ENCODE results near the gene ERLIN1. TPM values are rescaled to one million over a fixed set of nuclear protein-coding genes. Genes with fewer than 3 reads are reported as not detected.

Gene ERLIN1
- total RNA-seq, 2 donors from 2014 or later = 50.0 to 58.4 TPM

DNA sequence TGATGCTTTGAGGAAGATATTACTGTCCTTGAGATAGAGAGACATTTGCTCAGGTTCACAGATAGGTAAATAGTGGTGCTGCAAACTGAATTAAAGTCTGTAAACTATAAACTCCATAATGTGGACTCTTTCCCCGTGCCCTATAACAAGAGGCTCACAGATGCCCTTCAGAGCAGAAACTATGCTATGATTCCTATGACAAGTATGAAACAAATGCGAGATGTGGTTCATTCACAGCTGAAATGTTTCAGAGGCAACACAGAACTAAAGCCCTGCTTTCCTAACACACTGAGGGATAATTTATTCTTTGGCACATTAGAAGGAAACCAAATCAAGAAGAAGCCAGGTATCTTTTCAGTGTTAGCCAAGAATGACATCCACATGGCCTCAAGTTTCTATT is 30.2 kb upstream of the ERLIN1 start:
- H3K9me3 ChIP-seq = no peaks in the 10 kb centered on the region
- H3K27me3 ChIP-seq = no peaks in the 10 kb centered on the region
- DNase-seq = no peak
- H3K4me3 ChIP-seq = no peak overlapping the region
- intact Hi-C loops (cut with DNase I) = no loop called here
- no peak overlapping the region for H3K27ac ChIP-seq
- no peaks in the 10 kb centered on the region for H3K4me1 ChIP-seq
- TF ChIP-seq, protein P1, sequence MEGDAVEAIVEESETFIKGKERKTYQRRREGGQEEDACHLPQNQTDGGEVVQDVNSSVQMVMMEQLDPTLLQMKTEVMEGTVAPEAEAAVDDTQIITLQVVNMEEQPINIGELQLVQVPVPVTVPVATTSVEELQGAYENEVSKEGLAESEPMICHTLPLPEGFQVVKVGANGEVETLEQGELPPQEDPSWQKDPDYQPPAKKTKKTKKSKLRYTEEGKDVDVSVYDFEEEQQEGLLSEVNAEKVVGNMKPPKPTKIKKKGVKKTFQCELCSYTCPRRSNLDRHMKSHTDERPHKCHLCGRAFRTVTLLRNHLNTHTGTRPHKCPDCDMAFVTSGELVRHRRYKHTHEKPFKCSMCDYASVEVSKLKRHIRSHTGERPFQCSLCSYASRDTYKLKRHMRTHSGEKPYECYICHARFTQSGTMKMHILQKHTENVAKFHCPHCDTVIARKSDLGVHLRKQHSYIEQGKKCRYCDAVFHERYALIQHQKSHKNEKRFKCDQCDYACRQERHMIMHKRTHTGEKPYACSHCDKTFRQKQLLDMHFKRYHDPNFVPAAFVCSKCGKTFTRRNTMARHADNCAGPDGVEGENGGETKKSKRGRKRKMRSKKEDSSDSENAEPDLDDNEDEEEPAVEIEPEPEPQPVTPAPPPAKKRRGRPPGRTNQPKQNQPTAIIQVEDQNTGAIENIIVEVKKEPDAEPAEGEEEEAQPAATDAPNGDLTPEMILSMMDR (IDR thresholded peaks at IDR 0.05) = no peak
- H3K36me3 ChIP-seq = peaks cover 13% of the 10 kb centered on the region
- H3K9ac ChIP-seq (ENCODE audit: low read depth in 2 of 2, low read length in 2 of 2) = no peak overlapping the region

DNA sequence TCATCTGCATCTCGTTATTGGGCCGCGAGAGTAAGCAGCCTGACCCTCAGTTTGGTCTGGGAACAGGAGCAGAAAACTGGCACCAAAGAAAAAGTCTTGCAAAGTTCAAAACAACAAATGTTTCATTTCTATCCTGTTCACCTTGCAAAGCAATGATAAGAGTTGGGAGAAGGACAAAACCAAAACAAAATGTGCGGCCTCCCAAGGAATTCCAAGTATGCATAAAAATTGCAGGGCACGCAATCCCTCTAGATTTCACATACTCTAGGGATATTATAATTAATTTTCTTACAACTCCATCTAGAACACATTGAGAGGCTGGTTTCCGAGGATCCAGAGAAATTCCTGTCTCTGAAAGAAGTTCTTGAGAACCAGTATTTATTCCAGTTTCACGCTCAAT is 23.5 kb upstream of the ERLIN1 start:
- intact Hi-C loops (cut with DNase I) = no loop called here
- Histone ChIP-seq H3K4me3 (no peak overlapping the region), H3K9ac (ENCODE audit: low read depth in 2 of 2, low read length in 2 of 2) (no peak overlapping the region), H3K27me3 (no peaks in the 10 kb centered on the region), H3K27ac (no peak overlapping the region), H3K4me1 (no peaks in the 10 kb centered on the region), H3K9me3 (no peaks in the 10 kb centered on the region), H3K36me3 (no peaks in the 10 kb centered on the region)
- no peak for DNase-seq
- TF ChIP-seq, protein P1 (IDR thresholded peaks at IDR 0.05) = no peak

DNA sequence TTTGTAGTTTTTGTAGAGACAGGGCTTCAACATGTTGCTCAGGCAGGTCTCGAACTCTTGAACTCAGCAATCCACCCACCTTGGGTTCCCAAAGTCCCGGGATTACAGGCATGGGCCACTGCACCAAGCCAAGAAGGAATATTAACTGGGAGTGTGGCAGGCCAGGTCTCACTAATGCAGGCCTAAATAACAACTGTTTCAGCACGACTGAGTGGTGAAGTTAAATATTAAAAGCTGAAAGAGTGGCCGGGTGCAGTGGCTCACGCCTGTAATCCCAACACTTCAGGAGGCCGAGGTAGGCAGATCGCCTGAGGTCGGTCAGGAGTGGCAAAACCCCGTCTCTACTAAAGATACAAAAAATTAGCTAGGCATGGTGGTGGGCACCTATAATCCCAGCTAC is 22.4 kb upstream of the ERLIN1 start:
- Histone ChIP-seq H3K27ac (no peak overlapping the region), H3K4me3 (no peak overlapping the region), H3K27me3 (no peaks in the 10 kb centered on the region), H3K4me1 (no peaks in the 10 kb centered on the region), H3K36me3 (peaks cover 7% of the 10 kb centered on the region), H3K9me3 (no peaks in the 10 kb centered on the region), H3K9ac (ENCODE audit: low read depth in 2 of 2, low read length in 2 of 2) (no peak overlapping the region)
- intact Hi-C loops (cut with DNase I) = no loop called here
- DNase-seq = no peak
- TF ChIP-seq, protein P1 (IDR thresholded peaks at IDR 0.05) = no peak

DNA sequence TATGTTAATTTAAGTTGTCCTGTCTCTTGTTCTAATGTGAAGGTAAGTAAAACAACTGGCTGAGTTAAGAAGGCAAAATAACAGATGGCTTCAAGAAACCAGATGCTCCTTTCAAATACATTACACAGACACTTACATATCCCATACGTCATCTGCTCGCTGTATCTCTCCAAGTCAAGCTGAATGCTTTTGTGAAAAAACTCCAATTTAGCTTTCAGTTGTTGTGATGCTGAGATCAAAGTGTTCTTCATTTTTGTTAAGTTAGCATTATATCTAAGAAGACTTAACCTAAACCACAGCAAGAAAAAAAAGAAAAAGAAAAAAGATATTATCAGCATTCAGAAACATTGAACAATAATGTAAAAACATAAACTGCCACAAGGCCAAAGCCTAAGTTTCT is 18.5 kb upstream of the ERLIN1 start:
- no peak overlapping the region for H3K4me3 ChIP-seq
- TF ChIP-seq, protein P1 (IDR thresholded peaks at IDR 0.05) = no peak
- H3K9me3 ChIP-seq = no peaks in the 10 kb centered on the region
- H3K27me3 ChIP-seq = no peaks in the 10 kb centered on the region
- H3K27ac ChIP-seq = no peak overlapping the region
- no peak for DNase-seq
- H3K9ac ChIP-seq (ENCODE audit: low read depth in 2 of 2, low read length in 2 of 2) = no peak overlapping the region
- intact Hi-C loops (cut with DNase I) = no loop called here
- no peaks in the 10 kb centered on the region for H3K4me1 ChIP-seq
- peaks cover 7% of the 10 kb centered on the region for H3K36me3 ChIP-seq

DNA sequence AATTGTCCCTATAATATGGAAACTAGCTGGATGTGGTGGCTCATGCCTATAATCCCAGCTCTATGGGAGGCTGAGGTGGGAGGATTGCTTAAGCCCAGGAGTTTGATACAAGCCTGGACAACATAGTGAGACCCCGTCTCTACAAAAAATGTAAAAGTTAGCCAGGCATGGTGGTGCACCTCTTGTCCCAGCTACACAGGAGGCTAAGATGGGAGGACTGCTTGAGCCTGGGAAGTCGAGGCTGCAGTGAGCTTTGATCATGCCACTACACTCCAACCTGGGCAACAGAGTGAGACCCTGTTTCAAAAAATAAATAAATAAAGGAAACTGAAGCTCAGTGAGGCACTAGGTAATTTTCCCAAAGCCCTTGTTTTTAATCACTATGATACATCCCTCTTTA is 15.7 kb upstream of the ERLIN1 start:
- no peaks in the 10 kb centered on the region for H3K27me3 ChIP-seq
- TF ChIP-seq, protein P1 (IDR thresholded peaks at IDR 0.05) = no peak
- DNase-seq = no peak
- H3K36me3 ChIP-seq = peaks cover 7% of the 10 kb centered on the region
- no peaks in the 10 kb centered on the region for H3K9me3 ChIP-seq
- H3K4me3 ChIP-seq = no peak overlapping the region
- intact Hi-C loops (cut with DNase I) = no loop called here
- H3K4me1 ChIP-seq = no peaks in the 10 kb centered on the region
- no peak overlapping the region for H3K27ac ChIP-seq
- no peak overlapping the region for H3K9ac ChIP-seq (ENCODE audit: low read depth in 2 of 2, low read length in 2 of 2)

DNA sequence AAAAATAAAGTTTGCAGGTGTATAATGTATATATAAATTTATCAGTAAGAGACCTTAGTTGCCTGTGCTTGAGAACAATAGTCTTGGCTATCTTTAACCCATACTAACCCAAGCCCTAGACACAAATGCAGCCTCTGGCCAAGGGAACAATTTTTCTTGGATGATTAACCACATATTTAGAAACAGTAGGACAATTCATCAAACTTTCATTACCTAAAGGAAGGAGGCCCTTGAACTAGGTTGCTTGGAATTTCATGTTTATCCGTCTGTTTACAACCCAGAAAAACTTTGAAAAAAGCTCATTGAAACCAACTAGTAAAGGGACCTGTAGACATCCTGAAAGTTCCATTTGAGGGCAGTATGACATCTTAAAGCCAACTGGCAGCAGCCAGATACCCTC is 8.9 kb upstream of the ERLIN1 start:
- H3K36me3 ChIP-seq = no peaks in the 10 kb centered on the region
- DNase-seq = no peak
- TF ChIP-seq, protein P1 (IDR thresholded peaks at IDR 0.05) = no peak
- no peak overlapping the region for H3K4me3 ChIP-seq
- H3K27ac ChIP-seq = no peak overlapping the region
- H3K4me1 ChIP-seq = no peaks in the 10 kb centered on the region
- H3K27me3 ChIP-seq = no peaks in the 10 kb centered on the region
- no peaks in the 10 kb centered on the region for H3K9me3 ChIP-seq
- H3K9ac ChIP-seq (ENCODE audit: low read depth in 2 of 2, low read length in 2 of 2) = no peak overlapping the region
- intact Hi-C loops (cut with DNase I) = no loop called here
